ENCODE measurements around the gene PNPLA6. TPM values are rescaled to one million over a fixed set of nuclear protein-coding genes. Genes with fewer than 3 reads are reported as not detected.

Gene PNPLA6
- total RNA-seq: 100 to 1,000 TPM in 1 of 2 donors, 10 to 100 TPM in 1; 41.8 to 267 TPM
- polyA plus RNA-seq: 100 to 1,000 TPM in 1 of 2 donors, 10 to 100 TPM in 1; 89.9 to 154 TPM
- long read RNA-seq, donor 1, full-length matches to known transcripts: 2 of 2 reads
- long read RNA-seq, donor 1, partial matches to known transcripts: 0 of 2 reads
- long read RNA-seq, donor 1, other reads (novel, unspliced or antisense): 0 of 2 reads
- long read RNA-seq, donor 2: 0 reads
- long read RNA-seq, donor 3: 0 reads
- long read RNA-seq, donor 4: 0 reads
- long read RNA-seq, donor 5, partial matches to known transcripts: 0 of 1 reads
- long read RNA-seq, donor 5, other reads (novel, unspliced or antisense): 0 of 1 reads

DNA sequence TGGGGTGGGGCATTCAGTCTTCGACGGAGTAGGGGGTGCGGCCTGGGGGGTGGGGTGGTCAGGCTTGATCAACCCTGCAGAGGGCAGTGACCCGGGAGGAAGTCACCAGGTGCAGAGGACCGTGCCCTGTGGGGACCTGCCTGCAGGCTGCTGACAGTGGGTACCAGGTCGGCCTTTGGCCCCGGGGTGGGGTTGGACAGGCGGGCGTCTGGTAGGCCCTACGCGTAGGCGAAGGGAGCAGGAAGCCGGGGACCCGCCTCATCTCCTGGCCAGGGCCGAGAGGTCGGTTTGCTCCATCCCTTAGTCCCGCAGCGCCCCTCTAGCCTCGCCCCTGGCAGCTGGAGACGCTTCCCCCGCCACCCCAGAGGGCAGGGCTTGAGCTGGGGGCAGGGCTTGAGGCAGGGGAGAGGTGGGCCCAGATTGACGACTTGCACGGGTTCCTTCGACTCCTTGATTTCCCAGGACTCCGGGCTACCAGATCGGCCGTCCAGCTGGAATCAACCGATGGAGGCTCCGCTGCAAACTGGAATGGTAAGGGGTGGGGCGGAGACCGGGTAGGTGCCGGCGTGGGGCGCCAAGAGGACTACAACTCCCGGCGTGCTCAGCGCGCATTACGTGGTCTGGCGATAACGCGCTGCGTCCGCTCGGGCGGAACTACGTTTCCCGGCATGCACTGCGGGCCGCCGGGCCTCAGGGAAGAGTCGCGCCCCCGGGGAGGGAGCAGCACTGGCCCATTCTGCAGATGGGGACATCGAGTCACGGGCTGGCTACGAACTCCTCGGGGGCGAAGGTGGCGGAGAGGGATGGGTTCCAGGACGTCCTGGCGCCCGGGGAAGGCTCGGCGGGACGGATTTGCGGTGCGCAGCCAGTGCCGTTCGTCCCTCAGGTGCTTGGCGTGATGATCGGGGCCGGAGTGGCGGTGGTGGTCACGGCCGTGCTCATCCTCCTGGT is at the start of gene PNPLA6:
PNPLA6 (plus strand) TSS at position 671 of the 951 bp plus-strand sequence; CDS start at position 743, 72 bp downstream.
- TF ChIP-seq, protein P1, sequence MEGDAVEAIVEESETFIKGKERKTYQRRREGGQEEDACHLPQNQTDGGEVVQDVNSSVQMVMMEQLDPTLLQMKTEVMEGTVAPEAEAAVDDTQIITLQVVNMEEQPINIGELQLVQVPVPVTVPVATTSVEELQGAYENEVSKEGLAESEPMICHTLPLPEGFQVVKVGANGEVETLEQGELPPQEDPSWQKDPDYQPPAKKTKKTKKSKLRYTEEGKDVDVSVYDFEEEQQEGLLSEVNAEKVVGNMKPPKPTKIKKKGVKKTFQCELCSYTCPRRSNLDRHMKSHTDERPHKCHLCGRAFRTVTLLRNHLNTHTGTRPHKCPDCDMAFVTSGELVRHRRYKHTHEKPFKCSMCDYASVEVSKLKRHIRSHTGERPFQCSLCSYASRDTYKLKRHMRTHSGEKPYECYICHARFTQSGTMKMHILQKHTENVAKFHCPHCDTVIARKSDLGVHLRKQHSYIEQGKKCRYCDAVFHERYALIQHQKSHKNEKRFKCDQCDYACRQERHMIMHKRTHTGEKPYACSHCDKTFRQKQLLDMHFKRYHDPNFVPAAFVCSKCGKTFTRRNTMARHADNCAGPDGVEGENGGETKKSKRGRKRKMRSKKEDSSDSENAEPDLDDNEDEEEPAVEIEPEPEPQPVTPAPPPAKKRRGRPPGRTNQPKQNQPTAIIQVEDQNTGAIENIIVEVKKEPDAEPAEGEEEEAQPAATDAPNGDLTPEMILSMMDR (IDR thresholded peaks at IDR 0.05; ENCODE audit: control extremely low read depth, extremely low read depth): no peak
- no peaks in the 10 kb centered on the region for H3K27me3 ChIP-seq (ENCODE audit: control insufficient read depth in 3 of 3, insufficient read depth in 3 of 3, low read length in 2 of 3)
- H3K36me3 ChIP-seq (ENCODE audit: control insufficient read depth in 4 of 4, insufficient read depth in 4 of 4, low read length in 4 of 4): peaks cover 0 to 18% (median 3%) of the 10 kb centered on the region in 4 donors
- WGBS, 2 donors: 0% methylated on average over 74 to 76 of the region's 76 CpGs
- ATAC-seq (ENCODE audit: insufficient read depth, low FRiP score) (peak; percentile 87), DNase-seq (peak; percentile 96 to 97 (median 97))
- H3K4me1 ChIP-seq (ENCODE audit: control insufficient read depth in 5 of 5, insufficient read depth in 5 of 5, low read length in 5 of 5): peaks cover 0 to 14% (median 0%) of the 10 kb centered on the region in 5 donors
- H3K9ac ChIP-seq (ENCODE audit: insufficient read depth in 1 of 2, low read length in 2 of 2): peak within 1 kb of the TSS; percentile 49 to 82
- H3K9me3 ChIP-seq (ENCODE audit: control insufficient read depth in 4 of 4, insufficient read depth in 3 of 4, low read length in 3 of 4): no peaks in the 10 kb centered on the region
- peak within 1 kb of the TSS; percentile 80 for H3K4me3 ChIP-seq
- peak within 1 kb of the TSS; percentile 74 to 90 for H3K27ac ChIP-seq (ENCODE audit: low read depth in 1 of 2, low read length in 1 of 2)

DNA sequence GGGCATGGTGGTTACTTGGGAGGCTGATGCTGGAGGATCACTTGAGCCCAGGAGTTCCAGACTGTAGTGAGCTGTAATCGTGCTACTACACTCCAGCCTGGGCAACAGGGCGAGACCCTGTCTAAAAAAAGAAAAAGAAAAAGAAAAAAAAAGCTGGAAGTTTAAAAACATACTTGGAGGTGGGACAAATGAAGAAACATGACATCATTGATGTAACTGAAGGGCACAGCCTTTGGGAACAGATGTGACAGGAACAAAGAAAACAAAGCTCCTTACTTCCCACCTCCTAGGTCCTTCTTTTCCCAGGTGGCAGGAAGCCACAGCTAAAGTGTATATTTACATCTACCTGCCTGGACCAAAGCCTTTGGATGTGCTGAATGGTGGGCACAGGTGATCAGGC is 48.6 kb upstream of the PNPLA6 start:
- DNase-seq (no peak), ATAC-seq (ENCODE audit: insufficient read depth, low FRiP score) (no peak)
- Histone ChIP-seq H3K4me3 (no peak overlapping the region), H3K36me3 (ENCODE audit: control insufficient read depth in 4 of 4, insufficient read depth in 4 of 4, low read length in 4 of 4) (no peaks in the 10 kb centered on the region), H3K9me3 (ENCODE audit: control insufficient read depth in 4 of 4, insufficient read depth in 3 of 4, low read length in 3 of 4) (no peaks in the 10 kb centered on the region), H3K4me1 (ENCODE audit: control insufficient read depth in 5 of 5, insufficient read depth in 5 of 5, low read length in 5 of 5) (peaks cover 0 to 18% (median 0%) of the 10 kb centered on the region in 5 donors), H3K27me3 (ENCODE audit: control insufficient read depth in 3 of 3, insufficient read depth in 3 of 3, low read length in 2 of 3) (no peaks in the 10 kb centered on the region), H3K27ac (ENCODE audit: low read depth in 1 of 2, low read length in 1 of 2) (no peak overlapping the region), H3K9ac (ENCODE audit: insufficient read depth in 1 of 2, low read length in 2 of 2) (no peak overlapping the region)
- WGBS, 2 donors: 72 to 76% methylated on average over 2 of the region's 2 CpGs
- TF ChIP-seq, protein P1 (IDR thresholded peaks at IDR 0.05; ENCODE audit: control extremely low read depth, extremely low read depth): no peak

DNA sequence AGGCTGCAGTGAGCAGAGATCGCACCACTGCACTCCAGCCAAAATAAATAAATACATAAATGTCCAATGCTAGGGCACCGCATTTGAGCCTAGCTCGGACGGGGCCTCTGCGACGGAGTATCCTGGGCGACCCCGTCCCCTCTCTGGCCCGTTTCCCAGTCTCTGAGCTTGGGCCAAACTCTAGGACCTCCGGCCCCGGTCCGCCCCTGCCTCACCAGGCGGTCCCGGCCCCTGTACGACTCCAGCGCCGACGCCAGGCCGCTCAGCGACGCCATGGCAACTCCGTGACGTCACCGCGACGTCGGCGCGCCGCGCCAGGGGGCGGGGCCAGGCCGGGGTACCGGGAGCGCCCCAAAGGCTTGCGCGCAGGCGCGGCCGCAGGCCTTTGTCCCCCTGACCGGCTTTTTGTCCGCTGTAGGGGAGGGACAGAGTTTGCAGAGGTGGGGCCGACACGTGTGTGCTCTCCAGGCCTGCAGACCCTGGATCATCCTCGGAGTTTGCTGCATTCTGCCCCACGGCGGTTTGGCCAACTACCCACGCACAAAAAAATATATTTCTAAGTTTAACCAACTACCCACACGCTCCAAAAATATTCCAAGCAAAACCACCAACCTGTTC is 46.7 kb upstream of the PNPLA6 start, which contains the start of gene PEX11G:
PEX11G (minus strand) TSS at position 300 of the 618 bp plus-strand sequence; CDS start at position 275, 25 bp downstream.
- TF ChIP-seq, protein P1 (IDR thresholded peaks at IDR 0.05; ENCODE audit: control extremely low read depth, extremely low read depth): no peak
- no peaks in the 10 kb centered on the region for H3K27me3 ChIP-seq (ENCODE audit: control insufficient read depth in 3 of 3, insufficient read depth in 3 of 3, low read length in 2 of 3)
- peak; percentile 93 for ATAC-seq (ENCODE audit: insufficient read depth, low FRiP score)
- H3K9me3 ChIP-seq (ENCODE audit: control insufficient read depth in 4 of 4, insufficient read depth in 3 of 4, low read length in 3 of 4): no peaks in the 10 kb centered on the region
- H3K27ac ChIP-seq (ENCODE audit: low read depth in 1 of 2, low read length in 1 of 2): peak within 1 kb of the TSS; percentile 83 to 94
- peaks cover 0 to 13% (median 0%) of the 10 kb centered on the region in 5 donors for H3K4me1 ChIP-seq (ENCODE audit: control insufficient read depth in 5 of 5, insufficient read depth in 5 of 5, low read length in 5 of 5)
- peak within 1 kb of the TSS; percentile 78 for H3K4me3 ChIP-seq
- no peaks in the 10 kb centered on the region for H3K36me3 ChIP-seq (ENCODE audit: control insufficient read depth in 4 of 4, insufficient read depth in 4 of 4, low read length in 4 of 4)
- H3K9ac ChIP-seq (ENCODE audit: insufficient read depth in 1 of 2, low read length in 2 of 2): peak within 1 kb of the TSS; percentile 52 to 63
- 1% methylated on average over 34 to 49 of the region's 49 CpGs for WGBS, 2 donors
- peak; percentile 95 to 96 (median 96) for DNase-seq
